GM06990 (cell line): ENCODE measurements around the gene DDX19B.

Source experiments
- DNase-seq: peaks from one replicate; pipeline ENCODE4 v3.0.0-alpha.2; 2011; ENCODE audit not compliant: insufficient read length; ENCODE audit errors: extremely low read depth
- H3K27me3 ChIP-seq: replicated peaks from 2 replicates; pipeline ENCODE4 v1.6.0; 2011; ENCODE audit warnings: low read length; ENCODE audit not compliant: control insufficient read depth, insufficient read depth
- H3K36me3 ChIP-seq: 2 replicates; pipeline ENCODE4 v1.5.1; 2011; ENCODE audit warnings: low read length; ENCODE audit not compliant: control insufficient read depth, insufficient read depth
- H3K4me3 ChIP-seq: replicated peaks from 2 replicates; pipeline ENCODE4 v1.5.1; 2011; ENCODE audit warnings: low read depth, mild to moderate bottlenecking, control low read depth, low read length
- TF ChIP-seq, protein P1 (sequence below): IDR thresholded peaks from 2 replicates; pipeline ENCODE4 v1.5.1; 2011; ENCODE audit warnings: low read length, control low read depth, mild to moderate bottlenecking, inconsistent platforms; ENCODE audit not compliant: insufficient read depth, poor library complexity, severe bottlenecking

Gene DDX19B

GRCh38 chr16:70294385-70295025 is 4.5 kb upstream of the DDX19B start:
- H3K4me3 ChIP-seq: no peak overlapping the region
- H3K36me3 ChIP-seq: no peaks in the 10 kb centered on the region
- no peak for DNase-seq
- TF ChIP-seq, protein P1, sequence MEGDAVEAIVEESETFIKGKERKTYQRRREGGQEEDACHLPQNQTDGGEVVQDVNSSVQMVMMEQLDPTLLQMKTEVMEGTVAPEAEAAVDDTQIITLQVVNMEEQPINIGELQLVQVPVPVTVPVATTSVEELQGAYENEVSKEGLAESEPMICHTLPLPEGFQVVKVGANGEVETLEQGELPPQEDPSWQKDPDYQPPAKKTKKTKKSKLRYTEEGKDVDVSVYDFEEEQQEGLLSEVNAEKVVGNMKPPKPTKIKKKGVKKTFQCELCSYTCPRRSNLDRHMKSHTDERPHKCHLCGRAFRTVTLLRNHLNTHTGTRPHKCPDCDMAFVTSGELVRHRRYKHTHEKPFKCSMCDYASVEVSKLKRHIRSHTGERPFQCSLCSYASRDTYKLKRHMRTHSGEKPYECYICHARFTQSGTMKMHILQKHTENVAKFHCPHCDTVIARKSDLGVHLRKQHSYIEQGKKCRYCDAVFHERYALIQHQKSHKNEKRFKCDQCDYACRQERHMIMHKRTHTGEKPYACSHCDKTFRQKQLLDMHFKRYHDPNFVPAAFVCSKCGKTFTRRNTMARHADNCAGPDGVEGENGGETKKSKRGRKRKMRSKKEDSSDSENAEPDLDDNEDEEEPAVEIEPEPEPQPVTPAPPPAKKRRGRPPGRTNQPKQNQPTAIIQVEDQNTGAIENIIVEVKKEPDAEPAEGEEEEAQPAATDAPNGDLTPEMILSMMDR: no peak
- H3K27me3 ChIP-seq: no peaks in the 10 kb centered on the region

DNA sequence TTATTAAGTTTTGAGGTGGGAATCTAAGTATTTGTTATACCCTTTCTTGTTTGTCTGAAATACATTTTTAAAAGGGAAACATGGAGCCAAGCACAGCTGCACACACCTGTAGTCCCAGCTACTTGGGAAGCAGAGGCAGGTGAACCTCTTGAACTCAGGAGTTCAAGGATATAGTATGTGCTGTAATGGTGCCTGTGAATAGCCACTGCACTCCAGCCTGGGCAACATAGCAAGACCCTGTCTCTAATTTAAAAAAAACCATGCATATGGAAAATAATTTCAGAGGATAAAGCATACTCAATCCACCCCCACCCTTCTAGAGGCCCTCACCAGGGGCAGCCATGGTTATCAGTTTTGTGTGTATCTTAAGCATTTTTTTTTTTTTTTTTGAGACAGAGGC is 3.4 kb upstream of the DDX19B start:
- DNase-seq: no peak
- no peak overlapping the region for H3K4me3 ChIP-seq
- TF ChIP-seq, protein P1: no peak
- no peaks in the 10 kb centered on the region for H3K36me3 ChIP-seq
- no peaks in the 10 kb centered on the region for H3K27me3 ChIP-seq

GRCh38 chr16:70301121-70301520 is 2.1 kb downstream of the DDX19B start:
- Histone ChIP-seq H3K36me3 (no peaks in the 10 kb centered on the region), H3K4me3 (no peak overlapping the region), H3K27me3 (no peaks in the 10 kb centered on the region)
- no peak for DNase-seq
- TF ChIP-seq, protein P1: no peak

DNA sequence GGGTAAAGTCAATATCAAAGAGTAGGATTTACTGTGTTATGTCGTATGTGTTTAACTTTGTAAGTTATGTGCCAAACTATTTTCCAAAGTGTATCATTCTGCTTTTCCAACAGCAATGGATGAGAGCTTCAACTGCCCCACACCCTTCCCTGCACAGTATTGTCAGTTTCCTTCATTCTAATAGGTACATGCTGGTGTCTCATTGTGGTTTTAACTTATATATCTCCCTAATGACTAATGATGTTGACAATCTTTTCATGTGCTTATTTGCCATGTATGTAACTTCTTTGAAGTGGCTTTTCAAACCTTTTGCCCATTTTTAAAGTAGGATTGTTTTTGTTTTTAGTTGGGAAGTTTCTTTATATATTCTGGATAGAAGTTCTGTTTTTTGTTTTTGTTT is 3.8 kb downstream of the DDX19B start:
- TF ChIP-seq, protein P1: no peak
- DNase-seq: no peak
- no peaks in the 10 kb centered on the region for H3K27me3 ChIP-seq
- H3K36me3 ChIP-seq: no peaks in the 10 kb centered on the region
- no peak overlapping the region for H3K4me3 ChIP-seq

DNA sequence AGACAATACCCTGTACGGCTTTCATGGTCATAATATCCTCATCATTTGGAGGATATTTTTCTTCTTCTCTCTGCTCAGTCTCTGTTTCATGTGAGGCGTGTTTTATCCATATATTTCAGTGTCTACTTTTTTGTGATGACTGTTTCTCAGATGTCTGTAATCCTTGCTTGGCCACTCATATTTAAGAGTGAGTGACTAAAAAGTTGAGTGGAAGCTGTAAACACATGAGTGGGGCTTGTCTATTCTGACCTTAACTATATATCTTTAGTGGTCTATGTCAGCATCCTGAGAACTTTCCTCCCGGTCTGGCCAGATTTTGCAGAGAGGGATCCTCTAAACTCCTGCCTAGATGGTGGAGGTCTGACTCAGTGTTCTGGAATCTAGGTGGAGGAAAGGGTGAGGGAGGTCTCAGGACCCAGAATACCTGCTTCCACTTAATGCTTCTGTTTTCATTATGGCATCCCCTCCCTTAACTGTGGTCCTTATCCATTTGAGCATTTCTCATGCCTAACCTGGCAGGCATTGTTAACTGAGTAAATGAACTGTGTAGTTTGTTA is 6.0 kb downstream of the DDX19B start:
- H3K27me3 ChIP-seq: no peaks in the 10 kb centered on the region
- H3K36me3 ChIP-seq: no peaks in the 10 kb centered on the region
- no peak for DNase-seq
- TF ChIP-seq, protein P1: no peak
- H3K4me3 ChIP-seq: no peak overlapping the region
